GM10266 (cell line): ENCODE measurements around the gene AK3.

Experiments used
- DNase-seq: peaks from one replicate; pipeline ENCODE4 v3.0.0; 2012; ENCODE audit errors: extremely low spot score
- CTCF ChIP-seq: IDR thresholded peaks from 2 replicates; pipeline ENCODE4 v1.5.1; 2012; ENCODE audit warnings: mild to moderate bottlenecking, low read depth; ENCODE audit not compliant: control insufficient read depth, insufficient read depth; ENCODE audit errors: missing control alignments

Gene AK3

GRCh38 chr9:4734150-4734549 is 6.9 kb downstream of the AK3 start:
- DNase-seq = no peak
- TF ChIP-seq CTCF = no peak

DNA sequence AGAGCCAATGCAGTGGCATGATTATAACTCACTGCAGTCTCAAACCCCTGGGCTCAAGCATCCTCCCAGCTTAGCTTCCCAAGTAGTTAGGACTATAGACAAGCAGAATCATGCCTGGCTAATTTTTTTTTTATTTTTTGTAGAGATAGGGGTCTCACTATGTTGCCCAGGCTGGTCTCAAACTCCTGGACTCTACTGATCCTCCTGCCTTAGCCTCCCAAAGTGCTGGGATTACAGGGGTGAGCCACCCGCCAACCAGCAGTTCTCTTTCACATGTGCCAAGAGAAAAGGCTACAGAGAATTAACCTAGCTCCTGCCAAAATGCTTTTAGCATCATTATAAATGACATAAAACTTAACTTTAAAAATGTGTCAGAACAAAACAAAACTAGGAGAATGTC is 8.1 kb downstream of the AK3 start:
- no peak for TF ChIP-seq CTCF

DNA sequence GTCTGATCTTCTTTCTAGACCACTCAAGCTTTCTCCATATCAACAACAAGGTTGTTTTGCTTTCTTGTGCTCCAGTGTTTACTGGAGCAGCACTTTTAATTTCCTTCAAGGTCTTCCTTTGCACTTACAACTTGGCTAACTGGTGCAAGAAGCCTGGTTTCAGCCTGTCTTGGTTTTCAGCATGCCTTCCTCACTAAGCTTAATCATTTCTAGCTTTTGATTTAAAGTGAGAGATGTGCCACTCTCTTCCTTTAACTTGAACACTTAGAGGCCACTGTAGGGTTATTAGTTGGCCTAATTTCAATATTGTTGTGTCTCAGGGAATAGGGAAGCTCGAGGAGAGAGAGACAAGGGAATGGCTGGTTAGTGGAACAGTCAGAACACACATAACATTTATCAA is 13.4 kb downstream of the AK3 start:
- no peak for DNase-seq
- no peak for TF ChIP-seq CTCF

More for the DNA sequence above, 8.1 kb downstream of the AK3 start:
- DNase-seq = no peak

GRCh38 chr9:4725706-4726442 is 15.1 kb downstream of the AK3 start:
- no peak for TF ChIP-seq CTCF
- no peak for DNase-seq

DNA sequence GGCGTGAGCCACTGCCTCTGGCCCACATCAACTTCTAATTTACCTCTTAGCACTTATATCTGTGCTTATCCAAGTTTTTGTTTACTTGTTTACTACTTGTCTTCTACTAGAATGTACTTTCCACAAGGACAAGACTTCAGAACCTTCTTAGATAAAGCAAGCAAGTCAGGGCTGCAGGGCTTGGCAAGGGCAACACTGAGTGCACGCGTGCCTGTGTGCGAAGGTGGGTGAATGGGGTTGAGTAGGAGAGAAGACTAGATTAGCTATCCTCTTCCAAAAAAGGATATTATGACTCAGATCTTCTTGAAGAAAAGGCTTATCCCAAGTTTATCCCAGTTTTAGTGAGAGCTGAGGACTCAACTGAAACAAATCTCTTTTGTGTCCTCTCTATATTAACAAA is 19.3 kb downstream of the AK3 start:
- no peak for TF ChIP-seq CTCF

DNA sequence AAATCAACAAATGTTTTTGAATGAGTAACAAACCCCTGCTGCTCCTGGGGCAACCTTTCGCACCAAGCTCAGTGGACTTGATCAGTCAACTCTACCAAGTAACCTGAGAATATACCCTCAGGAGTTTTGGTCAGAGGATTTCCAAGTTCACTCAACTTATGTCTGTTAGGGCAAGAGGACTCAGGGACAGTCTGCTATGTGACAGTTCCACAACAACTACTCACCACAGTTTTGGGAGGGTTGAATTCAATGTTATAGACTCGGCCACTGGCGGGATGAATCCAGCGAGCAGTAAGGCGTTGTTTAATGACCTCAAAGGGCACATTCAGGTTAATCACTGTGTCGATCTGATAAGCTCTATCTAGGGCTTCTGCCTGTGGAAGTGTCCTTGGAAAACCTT is 22.1 kb downstream of the AK3 start:
- no peak for TF ChIP-seq CTCF
- DNase-seq = no peak

More for the DNA sequence above, 19.3 kb downstream of the AK3 start:
- DNase-seq = no peak

DNA sequence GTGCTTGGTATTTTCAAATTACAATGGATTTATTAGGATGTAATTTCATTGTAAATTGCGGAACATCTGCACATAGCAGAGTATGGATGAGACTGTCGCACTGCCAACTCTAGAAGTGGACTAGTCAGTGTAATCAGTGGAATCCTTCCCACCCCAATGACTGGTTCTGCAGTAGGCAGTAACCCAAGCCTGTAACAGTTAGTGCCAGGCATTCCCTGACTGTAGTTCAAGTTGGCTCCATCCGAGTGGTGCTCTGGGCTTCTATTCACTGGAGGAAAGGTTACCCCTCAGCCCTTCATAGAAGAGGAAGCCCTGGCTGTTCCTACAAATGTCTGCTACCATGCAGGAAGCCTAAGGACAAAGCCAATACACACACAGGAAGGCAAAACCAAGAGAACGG is 23.2 kb downstream of the AK3 start:
- TF ChIP-seq CTCF = no peak
- DNase-seq = no peak
